HFF-Myc (cell line): Measurements from ENCODE around the gene LRRC74B.

ENCODE experiments used
- DNase-seq: peaks from one replicate; pipeline ENCODE4 v3.0.0-alpha.2; 2011; ENCODE audit warnings: low read depth; ENCODE audit errors: extremely low read depth
- H3K4me3 ChIP-seq: replicated peaks from 2 replicates; pipeline ENCODE4 v1.5.1; 2011; ENCODE audit warnings: low read depth, mild to moderate bottlenecking, control low read depth, low read length
- CTCF ChIP-seq: IDR thresholded peaks from 2 replicates; pipeline ENCODE4 v1.5.1; 2012; ENCODE audit warnings: mild to moderate bottlenecking, low read depth, low read length, control low read depth; ENCODE audit errors: missing control alignments

LRRC74B gene

DNA sequence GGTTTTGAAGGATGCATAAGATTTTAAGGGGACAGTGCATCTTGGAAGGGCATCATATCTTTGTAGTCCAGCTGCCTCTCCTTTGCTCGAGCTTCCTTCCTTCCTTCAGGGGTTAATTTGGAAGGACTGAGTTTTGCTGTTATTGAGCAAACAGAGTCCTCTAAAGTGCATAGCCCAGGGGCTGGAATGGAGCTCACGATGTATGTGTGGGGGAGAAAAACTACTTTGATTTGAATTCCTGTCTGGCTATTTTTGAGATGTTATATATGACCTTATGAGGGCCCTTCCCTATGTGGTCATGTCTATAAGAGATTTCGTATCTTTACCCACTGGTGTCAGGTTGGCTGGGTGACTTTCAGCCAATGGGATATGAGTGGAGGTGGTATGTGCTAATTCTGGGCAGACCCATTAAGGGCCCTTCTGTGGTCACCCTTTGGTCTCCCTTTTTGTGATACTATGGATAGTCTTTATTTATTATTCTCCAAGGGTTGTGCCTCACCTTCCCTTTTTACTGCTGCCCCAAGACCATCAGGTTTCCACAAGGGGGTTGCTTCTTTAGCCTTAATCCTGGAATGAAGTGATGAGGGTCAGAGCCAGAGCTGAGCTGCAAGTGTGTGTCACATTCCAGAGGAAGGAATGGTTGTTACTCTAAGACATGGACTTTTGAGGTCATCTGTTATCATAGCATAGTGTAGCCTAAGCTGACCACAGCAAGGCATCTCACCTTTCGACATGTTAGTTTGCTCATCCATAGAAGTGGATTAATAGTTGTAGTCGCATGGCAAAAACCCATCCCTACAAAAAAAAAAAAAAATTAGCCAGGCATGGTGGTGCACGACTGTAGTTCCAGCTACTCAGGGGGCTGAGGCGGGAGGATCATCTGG, 54.6 kb downstream of the LRRC74B start:
- TF ChIP-seq CTCF: no peak
- DNase-seq: no peak
- no peak overlapping the region for H3K4me3 ChIP-seq

DNA sequence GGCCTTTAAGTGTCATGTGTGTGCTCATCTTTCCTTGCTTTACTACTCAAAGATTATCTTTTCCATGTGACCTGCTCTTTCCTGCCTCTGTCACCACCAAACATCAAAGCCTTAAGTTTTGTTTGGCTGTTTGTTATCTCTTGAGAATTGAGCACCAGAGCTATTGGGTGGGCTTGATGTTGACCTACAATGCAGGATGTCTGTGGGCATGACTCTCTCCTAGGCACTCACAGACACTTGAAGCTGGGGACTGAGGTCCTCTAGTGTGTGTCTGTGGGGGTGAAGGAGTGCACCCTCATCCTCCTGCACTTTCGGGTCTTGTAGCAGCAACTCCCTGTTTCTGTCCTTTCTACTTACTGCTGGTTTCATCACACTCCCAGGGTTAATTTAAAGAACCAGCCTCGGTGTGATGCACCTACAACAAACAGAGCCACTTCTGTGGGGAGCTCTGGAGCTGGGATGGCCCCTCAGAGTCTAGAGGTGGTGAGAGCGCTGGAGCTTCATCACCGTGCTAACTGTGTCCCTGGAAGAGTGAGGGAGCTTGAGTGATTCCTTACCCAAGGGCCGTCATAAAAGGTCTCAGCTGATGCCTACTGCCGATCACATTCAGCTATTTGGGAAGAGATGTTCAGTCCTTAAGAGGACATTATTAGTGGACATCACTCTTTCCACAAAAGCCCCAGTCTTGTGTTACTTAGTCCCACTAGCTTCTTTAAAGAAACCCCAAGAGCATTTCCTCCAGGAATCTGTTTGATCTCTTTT, 56.3 kb downstream of the LRRC74B start:
- H3K4me3 ChIP-seq: no peak overlapping the region
- TF ChIP-seq CTCF: no peak
- no peak for DNase-seq

DNA sequence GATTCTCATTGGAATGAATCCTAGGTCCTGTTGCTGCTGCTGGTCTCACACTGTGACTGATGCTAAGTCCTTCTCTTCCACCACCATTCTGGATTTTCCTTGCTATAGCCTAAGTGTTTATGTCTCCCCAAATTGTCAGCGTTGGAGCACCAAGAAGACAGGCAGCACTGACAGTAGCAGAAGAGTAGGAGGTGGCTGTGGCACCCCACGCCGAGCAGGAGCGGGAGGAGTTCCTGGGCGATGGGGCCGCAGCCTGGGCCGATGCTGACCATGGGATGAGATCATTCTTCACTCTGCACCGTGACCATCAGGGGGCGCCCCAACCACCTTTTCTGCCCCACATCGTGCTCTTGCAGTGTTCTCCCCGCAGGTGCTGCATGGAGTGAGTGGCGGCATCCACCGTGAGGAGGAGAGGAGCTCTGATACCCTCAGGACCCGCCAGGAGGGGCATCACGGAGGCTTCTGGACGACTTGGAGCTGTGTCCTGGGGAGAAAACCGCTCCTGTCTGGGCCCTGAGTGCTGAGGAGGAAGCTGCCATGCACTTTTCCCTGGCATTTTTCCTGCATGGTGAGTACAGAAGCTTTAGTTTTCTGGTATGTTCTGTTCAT, 57.0 kb downstream of the LRRC74B start:
- H3K4me3 ChIP-seq: peak overlapping the region; percentile 33
- no peak for DNase-seq
- peak; percentile 81 for TF ChIP-seq CTCF

- DNase-seq: no peak
- no peak for TF ChIP-seq CTCF
- H3K4me3 ChIP-seq: no peak overlapping the region; the same call in none of the 2 replicates
These were observed 57.9 kb downstream of the LRRC74B start for GRCh38 chr22:21103633-21104032.

GRCh38 chr22:21104126-21104691, 58.5 kb downstream of the LRRC74B start:
- no peak for DNase-seq
- no peak for TF ChIP-seq CTCF
- no peak overlapping the region for H3K4me3 ChIP-seq

GRCh38 chr22:21105294-21105693, 59.5 kb downstream of the LRRC74B start:
- no peak for TF ChIP-seq CTCF
- no peak for DNase-seq
- no peak overlapping the region for H3K4me3 ChIP-seq
